Osteoblast (primary cell): ENCODE data around the gene PPHLN1. TPM values are rescaled to one million over a fixed set of nuclear protein-coding genes. Genes with fewer than 3 reads are reported as not detected.

Experiments
- DNase-seq: peaks from one replicate; pipeline ENCODE4 v3.0.0; 2011; ENCODE audit warnings: low spot score, mixed read lengths; ENCODE audit not compliant: insufficient read length; ENCODE audit errors: missing footprints
- H2AFZ ChIP-seq: 2 replicates; pipeline ENCODE4 v1.6.0; 2011; ENCODE audit warnings: mild to moderate bottlenecking, low read length
- H3K27ac ChIP-seq: 2 replicates; pipeline ENCODE4 v1.5.1; 2011; ENCODE audit warnings: mild to moderate bottlenecking, low read depth, low read length, moderate library complexity
- H3K27me3 ChIP-seq: 2 replicates; pipeline ENCODE4 v1.6.0; 2012; ENCODE audit warnings: mild to moderate bottlenecking, control low read depth, inconsistent platforms, low read length, moderate library complexity; ENCODE audit not compliant: insufficient read depth
- H3K36me3 ChIP-seq: 2 replicates; pipeline ENCODE4 v1.5.1; 2011; ENCODE audit warnings: mild to moderate bottlenecking, low read length, control low read depth, moderate library complexity; ENCODE audit not compliant: insufficient read depth
- H3K4me1 ChIP-seq: 2 replicates; pipeline ENCODE4 v1.5.1; 2011; ENCODE audit warnings: mild to moderate bottlenecking, low read length, control low read depth, moderate library complexity; ENCODE audit not compliant: insufficient read depth
- H3K4me2 ChIP-seq: 2 replicates; pipeline ENCODE4 v1.6.0; 2011; ENCODE audit warnings: mild to moderate bottlenecking, low read length; ENCODE audit not compliant: insufficient read depth
- H3K4me3 ChIP-seq: fragments of 200-600 bp; sonication (generic); 3 replicates; pipeline ENCODE4 v1.5.1; 2012; ENCODE audit warnings: mild to moderate bottlenecking, low read length, inconsistent platforms; ENCODE audit not compliant: insufficient read depth
- H3K79me2 ChIP-seq: 2 replicates; pipeline ENCODE4 v1.6.0; 2012; ENCODE audit warnings: mild to moderate bottlenecking, low read length, control low read depth, inconsistent platforms; ENCODE audit not compliant: insufficient read depth
- H3K9me3 ChIP-seq: 2 replicates; pipeline ENCODE4 v1.5.1; 2011; ENCODE audit warnings: low read depth, low read length, control low read depth
- H4K20me1 ChIP-seq: 2 replicates; pipeline ENCODE4 v1.6.0; 2012; ENCODE audit warnings: mild to moderate bottlenecking, low read length, control low read depth; ENCODE audit not compliant: insufficient read depth
- total RNA-seq: library from RNA; depleted of rRNA; stranded (reverse); fragments of >200 nt; gene quantifications from 2 replicates; pipeline ENCODE4 v1.2.3, GENCODE V29; 2012
- TF ChIP-seq, protein P1 (sequence below): IDR thresholded peaks from 2 replicates; pipeline ENCODE4 v1.5.1; 2011; ENCODE audit warnings: mild to moderate bottlenecking, low read depth, low read length, moderate library complexity; ENCODE audit errors: extremely low read depth

Gene PPHLN1
- total RNA-seq, 1 donor: 70.9 TPM

DNA sequence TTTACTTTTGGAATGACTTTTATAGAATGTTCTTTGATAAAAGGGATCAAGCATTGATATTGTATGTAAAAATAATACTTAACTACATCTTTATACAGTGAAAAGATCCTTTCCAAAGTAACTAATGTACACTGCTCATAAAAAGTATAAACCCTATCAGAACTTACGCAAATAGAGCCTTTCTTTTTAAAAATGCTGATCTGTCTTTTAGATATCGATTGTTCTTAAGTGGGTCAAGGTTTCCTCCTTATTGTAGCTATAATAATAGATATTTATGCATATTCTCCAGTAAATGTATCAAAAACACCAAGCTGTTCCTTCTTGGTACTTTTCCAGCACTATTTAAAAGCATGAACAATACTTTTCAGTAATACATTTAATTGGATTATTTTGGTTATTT lies 68.5 kb downstream of the PPHLN1 start:
- H4K20me1 ChIP-seq: no peaks in the 10 kb centered on the region
- H3K27ac ChIP-seq: no peak overlapping the region
- DNase-seq: no peak
- H3K4me1 ChIP-seq: no peaks in the 10 kb centered on the region
- TF ChIP-seq, protein P1, sequence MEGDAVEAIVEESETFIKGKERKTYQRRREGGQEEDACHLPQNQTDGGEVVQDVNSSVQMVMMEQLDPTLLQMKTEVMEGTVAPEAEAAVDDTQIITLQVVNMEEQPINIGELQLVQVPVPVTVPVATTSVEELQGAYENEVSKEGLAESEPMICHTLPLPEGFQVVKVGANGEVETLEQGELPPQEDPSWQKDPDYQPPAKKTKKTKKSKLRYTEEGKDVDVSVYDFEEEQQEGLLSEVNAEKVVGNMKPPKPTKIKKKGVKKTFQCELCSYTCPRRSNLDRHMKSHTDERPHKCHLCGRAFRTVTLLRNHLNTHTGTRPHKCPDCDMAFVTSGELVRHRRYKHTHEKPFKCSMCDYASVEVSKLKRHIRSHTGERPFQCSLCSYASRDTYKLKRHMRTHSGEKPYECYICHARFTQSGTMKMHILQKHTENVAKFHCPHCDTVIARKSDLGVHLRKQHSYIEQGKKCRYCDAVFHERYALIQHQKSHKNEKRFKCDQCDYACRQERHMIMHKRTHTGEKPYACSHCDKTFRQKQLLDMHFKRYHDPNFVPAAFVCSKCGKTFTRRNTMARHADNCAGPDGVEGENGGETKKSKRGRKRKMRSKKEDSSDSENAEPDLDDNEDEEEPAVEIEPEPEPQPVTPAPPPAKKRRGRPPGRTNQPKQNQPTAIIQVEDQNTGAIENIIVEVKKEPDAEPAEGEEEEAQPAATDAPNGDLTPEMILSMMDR: no peak
- H3K36me3 ChIP-seq: peaks cover 6% of the 10 kb centered on the region
- no peaks in the 10 kb centered on the region for H3K27me3 ChIP-seq
- no peaks in the 10 kb centered on the region for H3K9me3 ChIP-seq
- H3K4me3 ChIP-seq: no peak overlapping the region
- H2AFZ ChIP-seq: no peak overlapping the region
- no peak overlapping the region for H3K4me2 ChIP-seq
- peaks cover 2% of the 10 kb centered on the region for H3K79me2 ChIP-seq

DNA sequence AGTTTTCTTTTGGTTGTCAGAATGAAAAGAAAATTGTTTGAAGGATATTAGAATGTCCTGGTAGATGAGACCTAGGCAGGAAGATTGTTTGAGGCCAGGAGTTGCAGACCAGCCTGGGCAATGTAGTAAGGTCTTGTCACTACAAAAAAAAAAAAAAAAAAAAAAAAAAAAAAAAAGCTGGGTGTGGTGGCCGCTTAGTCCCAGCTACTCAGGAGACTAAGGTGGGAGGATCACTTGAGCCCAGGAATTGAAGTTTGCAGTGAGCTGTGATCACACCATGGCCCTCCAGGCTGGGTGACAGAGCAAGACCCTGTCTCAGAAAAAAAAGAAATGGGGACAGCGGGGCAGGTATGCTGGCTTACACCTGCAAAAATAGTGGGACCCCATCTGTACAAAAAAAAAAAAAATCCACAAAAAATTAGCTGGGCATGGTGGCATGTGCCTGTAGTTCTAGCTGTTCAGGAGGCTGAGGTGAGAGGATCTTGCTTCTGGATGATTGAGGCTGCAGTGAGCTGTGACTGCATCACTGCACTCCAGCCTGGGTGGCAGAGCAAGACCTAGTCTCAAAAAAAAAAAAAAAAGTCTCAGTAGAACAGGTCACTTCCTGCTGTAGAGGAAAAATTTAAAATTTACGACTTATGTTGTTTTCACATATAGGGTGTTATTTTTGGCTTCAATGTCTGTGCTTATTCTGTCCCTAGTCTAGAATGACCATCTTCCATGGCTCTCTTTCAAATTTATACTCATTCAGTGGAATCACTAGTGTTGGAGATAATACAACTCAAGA lies 70.7 kb downstream of the PPHLN1 start:
- Histone ChIP-seq H3K9me3 (no peaks in the 10 kb centered on the region), H3K79me2 (no peaks in the 10 kb centered on the region), H3K4me1 (no peaks in the 10 kb centered on the region), H3K27ac (no peak overlapping the region), H3K36me3 (peaks cover 15% of the 10 kb centered on the region), H3K27me3 (no peaks in the 10 kb centered on the region), H4K20me1 (no peaks in the 10 kb centered on the region), H3K4me3 (no peak overlapping the region), H2AFZ (no peak overlapping the region), H3K4me2 (no peak overlapping the region)
- TF ChIP-seq, protein P1: no peak
- DNase-seq: no peak

DNA sequence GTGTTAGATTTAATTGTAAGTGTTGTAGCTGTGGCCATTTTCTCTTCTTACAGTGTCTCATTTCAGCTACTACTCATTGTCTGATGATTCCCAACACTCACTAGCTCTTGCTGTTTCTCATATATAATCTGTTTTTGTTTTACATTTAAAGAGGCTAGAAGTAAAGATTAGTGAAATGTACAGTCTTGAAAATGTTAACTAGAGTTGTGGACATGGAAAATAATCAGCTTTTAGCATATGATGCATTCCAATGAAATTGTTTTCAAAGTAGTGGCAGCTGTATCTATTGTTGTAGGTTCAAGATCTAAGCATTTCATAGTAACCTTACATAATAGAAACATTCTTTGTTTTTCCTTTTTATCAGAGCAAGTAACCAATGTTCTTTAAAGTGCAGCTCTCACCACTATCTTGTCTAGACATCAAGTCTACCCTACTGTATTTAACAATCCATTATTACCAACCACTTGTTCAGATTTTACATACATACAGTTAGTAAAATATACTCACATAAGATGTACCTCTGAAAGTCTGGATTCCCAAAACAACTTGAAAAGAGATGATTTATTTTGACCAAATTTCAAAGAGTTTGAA lies 76.9 kb downstream of the PPHLN1 start:
- no peak overlapping the region for H3K4me2 ChIP-seq
- no peak overlapping the region for H3K27ac ChIP-seq
- H4K20me1 ChIP-seq: no peaks in the 10 kb centered on the region
- TF ChIP-seq, protein P1: no peak
- DNase-seq: no peak
- H3K4me1 ChIP-seq: no peaks in the 10 kb centered on the region
- H3K4me3 ChIP-seq: no peak overlapping the region
- H3K27me3 ChIP-seq: no peaks in the 10 kb centered on the region
- H3K36me3 ChIP-seq: peaks cover 23% of the 10 kb centered on the region
- H3K9me3 ChIP-seq: no peaks in the 10 kb centered on the region
- H3K79me2 ChIP-seq: no peaks in the 10 kb centered on the region
- H2AFZ ChIP-seq: no peak overlapping the region

DNA sequence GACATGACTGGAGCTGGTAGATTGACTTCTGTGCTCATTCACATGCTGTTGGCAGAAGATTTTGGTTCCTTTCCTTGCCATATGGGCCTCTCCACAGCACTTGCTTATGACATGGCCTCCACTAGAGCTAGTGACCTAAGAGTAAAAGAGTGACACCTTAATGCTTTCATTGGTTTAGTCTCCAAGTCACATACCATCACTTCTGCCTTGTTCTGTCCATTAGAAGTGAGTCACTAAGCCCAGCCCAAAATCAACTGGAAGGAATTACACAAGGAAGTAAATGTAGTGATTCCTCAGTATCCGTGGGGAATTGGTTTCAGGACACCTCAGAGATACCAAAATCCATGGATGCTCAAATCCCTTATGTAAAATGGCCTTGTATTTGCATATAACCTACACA lies 81.3 kb downstream of the PPHLN1 start:
- Histone ChIP-seq H3K9me3 (no peaks in the 10 kb centered on the region), H2AFZ (no peak overlapping the region), H3K4me2 (no peak overlapping the region), H4K20me1 (no peaks in the 10 kb centered on the region), H3K79me2 (no peaks in the 10 kb centered on the region), H3K4me3 (no peak overlapping the region), H3K4me1 (no peaks in the 10 kb centered on the region), H3K27me3 (no peaks in the 10 kb centered on the region), H3K36me3 (peaks cover 7% of the 10 kb centered on the region), H3K27ac (no peak overlapping the region)
- no peak for DNase-seq
- TF ChIP-seq, protein P1: no peak
